ENCODE data around the gene DNAH3. TPM values are rescaled to one million over a fixed set of nuclear protein-coding genes. Genes with fewer than 3 reads are reported as not detected.

Gene DNAH3
- total and polyA plus RNA-seq, 2 experiments from 2014 or later = 0.70 to 1.3 TPM

GRCh38 chr16:20923876-20924275 is 226.8 kb downstream of the DNAH3 start (continued):
- TF ChIP-seq, protein P1, sequence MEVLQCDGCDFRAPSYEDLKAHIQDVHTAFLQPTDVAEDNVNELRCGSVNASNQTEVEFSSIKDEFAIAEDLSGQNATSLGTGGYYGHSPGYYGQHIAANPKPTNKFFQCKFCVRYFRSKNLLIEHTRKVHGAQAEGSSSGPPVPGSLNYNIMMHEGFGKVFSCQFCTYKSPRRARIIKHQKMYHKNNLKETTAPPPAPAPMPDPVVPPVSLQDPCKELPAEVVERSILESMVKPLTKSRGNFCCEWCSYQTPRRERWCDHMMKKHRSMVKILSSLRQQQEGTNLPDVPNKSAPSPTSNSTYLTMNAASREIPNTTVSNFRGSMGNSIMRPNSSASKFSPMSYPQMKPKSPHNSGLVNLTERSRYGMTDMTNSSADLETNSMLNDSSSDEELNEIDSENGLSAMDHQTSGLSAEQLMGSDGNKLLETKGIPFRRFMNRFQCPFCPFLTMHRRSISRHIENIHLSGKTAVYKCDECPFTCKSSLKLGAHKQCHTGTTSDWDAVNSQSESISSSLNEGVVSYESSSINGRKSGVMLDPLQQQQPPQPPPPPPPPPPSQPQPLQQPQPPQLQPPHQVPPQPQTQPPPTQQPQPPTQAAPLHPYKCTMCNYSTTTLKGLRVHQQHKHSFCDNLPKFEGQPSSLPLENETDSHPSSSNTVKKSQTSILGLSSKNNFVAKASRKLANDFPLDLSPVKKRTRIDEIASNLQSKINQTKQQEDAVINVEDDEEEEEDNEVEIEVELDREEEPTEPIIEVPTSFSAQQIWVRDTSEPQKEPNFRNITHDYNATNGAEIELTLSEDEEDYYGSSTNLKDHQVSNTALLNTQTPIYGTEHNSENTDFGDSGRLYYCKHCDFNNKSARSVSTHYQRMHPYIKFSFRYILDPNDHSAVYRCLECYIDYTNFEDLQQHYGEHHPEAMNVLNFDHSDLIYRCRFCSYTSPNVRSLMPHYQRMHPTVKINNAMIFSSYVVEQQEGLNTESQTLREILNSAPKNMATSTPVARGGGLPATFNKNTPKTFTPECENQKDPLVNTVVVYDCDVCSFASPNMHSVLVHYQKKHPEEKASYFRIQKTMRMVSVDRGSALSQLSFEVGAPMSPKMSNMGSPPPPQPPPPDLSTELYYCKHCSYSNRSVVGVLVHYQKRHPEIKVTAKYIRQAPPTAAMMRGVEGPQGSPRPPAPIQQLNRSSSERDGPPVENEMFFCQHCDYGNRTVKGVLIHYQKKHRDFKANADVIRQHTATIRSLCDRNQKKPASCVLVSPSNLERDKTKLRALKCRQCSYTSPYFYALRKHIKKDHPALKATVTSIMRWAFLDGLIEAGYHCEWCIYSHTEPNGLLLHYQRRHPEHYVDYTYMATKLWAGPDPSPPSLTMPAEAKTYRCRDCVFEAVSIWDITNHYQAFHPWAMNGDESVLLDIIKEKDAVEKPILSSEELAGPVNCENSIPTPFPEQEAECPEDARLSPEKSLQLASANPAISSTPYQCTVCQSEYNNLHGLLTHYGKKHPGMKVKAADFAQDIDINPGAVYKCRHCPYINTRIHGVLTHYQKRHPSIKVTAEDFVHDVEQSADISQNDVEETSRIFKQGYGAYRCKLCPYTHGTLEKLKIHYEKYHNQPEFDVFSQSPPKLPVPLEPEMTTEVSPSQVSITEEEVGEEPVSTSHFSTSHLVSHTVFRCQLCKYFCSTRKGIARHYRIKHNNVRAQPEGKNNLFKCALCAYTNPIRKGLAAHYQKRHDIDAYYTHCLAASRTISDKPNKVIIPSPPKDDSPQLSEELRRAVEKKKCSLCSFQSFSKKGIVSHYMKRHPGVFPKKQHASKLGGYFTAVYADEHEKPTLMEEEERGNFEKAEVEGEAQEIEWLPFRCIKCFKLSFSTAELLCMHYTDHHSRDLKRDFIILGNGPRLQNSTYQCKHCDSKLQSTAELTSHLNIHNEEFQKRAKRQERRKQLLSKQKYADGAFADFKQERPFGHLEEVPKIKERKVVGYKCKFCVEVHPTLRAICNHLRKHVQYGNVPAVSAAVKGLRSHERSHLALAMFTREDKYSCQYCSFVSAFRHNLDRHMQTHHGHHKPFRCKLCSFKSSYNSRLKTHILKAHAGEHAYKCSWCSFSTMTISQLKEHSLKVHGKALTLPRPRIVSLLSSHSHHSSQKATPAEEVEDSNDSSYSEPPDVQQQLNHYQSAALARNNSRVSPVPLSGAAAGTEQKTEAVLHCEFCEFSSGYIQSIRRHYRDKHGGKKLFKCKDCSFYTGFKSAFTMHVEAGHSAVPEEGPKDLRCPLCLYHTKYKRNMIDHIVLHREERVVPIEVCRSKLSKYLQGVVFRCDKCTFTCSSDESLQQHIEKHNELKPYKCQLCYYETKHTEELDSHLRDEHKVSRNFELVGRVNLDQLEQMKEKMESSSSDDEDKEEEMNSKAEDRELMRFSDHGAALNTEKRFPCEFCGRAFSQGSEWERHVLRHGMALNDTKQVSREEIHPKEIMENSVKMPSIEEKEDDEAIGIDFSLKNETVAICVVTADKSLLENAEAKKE (CRISPR knock-in tag; IDR thresholded peaks at IDR 0.05) = no peak
- TF ChIP-seq ETS1 (IDR thresholded peaks at IDR 0.05) = no peak
- no peak for TF ChIP-seq STAT1 (IDR thresholded peaks at IDR 0.05; ENCODE audit: unreplicated experiment)
- no peak for TF ChIP-seq JUNB (IDR thresholded peaks at IDR 0.05; ENCODE audit: unreplicated experiment)
- no peak for TF ChIP-seq CREB1 (CRISPR knock-in tag; IDR thresholded peaks at IDR 0.05; ENCODE audit: low read depth)
- TF ChIP-seq POLR2AphosphoS5 (IDR thresholded peaks at IDR 0.05; ENCODE audit: low read depth) = no peak

- H3K27me3 ChIP-seq (ENCODE audit: insufficient read depth) = no peaks in the 10 kb centered on the region
- no peak overlapping the region for H3K4me3 ChIP-seq
- no peak overlapping the region for H3K4me2 ChIP-seq
- Mint-ChIP-seq H3K9me3 (no peaks in the 10 kb centered on the region), H3K27me3 (ENCODE audit: insufficient read depth, low read depth, poor library complexity) (peaks cover 1% of the 10 kb centered on the region), H3K27ac (no peak overlapping the region), H3K4me1 (peaks cover 11% of the 10 kb centered on the region), H3K4me3 (no peak overlapping the region), H3K36me3 (ENCODE audit: low read depth) (peaks cover 6% of the 10 kb centered on the region)
- no peaks in the 10 kb centered on the region for H3K9me2 ChIP-seq (ENCODE audit: insufficient read depth)
- ATAC-seq (no peak), DNase-seq (ENCODE audit: low spot score) (no peak)
- H3K27ac ChIP-seq (ENCODE audit: low read depth) = no peak overlapping the region
- H3K79me2 ChIP-seq (replicated peaks; ENCODE audit: insufficient read depth) = no peaks in the 10 kb centered on the region
- H3F3A ChIP-seq (replicated peaks; ENCODE audit: low read depth) = no peaks in the 10 kb centered on the region
- no peaks in the 10 kb centered on the region; the same call in 1 of the 2 replicates for H4K20me1 ChIP-seq (replicated peaks; ENCODE audit: insufficient read depth)
- peaks cover 3% of the 10 kb centered on the region; the same call in 1 of the 2 replicates for H3K4me1 ChIP-seq (ENCODE audit: insufficient read depth)
- no peak overlapping the region for H2AFZ ChIP-seq
- H3K36me3 ChIP-seq (ENCODE audit: insufficient read depth) = no peaks in the 10 kb centered on the region
- TF ChIP-seq NANOG (IDR thresholded peaks at IDR 0.05; ENCODE audit: borderline replicate concordance) (no peak), REST (IDR thresholded peaks at IDR 0.05; ENCODE audit: unreplicated experiment) (no peak), EZH2 (IDR thresholded peaks at IDR 0.05; ENCODE audit: low read depth, unreplicated experiment) (no peak), ZNF331 (CRISPR knock-in tag; IDR thresholded peaks at IDR 0.05; ENCODE audit: low read depth) (no peak), ETS1 (IDR thresholded peaks at IDR 0.05) (no peak), POLR2AphosphoS5 (IDR thresholded peaks at IDR 0.05; ENCODE audit: low read depth) (no peak)
Measured at GRCh38 chr16:20920799-20921198, 229.8 kb downstream of the DNAH3 start.

All from GM23338 (cell line).